Fibroblast of skin of scalp (primary cell): ENCODE measurements around the gene NGB.

Experiments
- DNase-seq: peaks from one replicate; pipeline ENCODE4 v3.0.0-alpha.2; 2013

NGB gene

GRCh38 chr14:77264466-77265186 is 6.4 kb downstream of the NGB start:
- no peak for DNase-seq

- DNase-seq, result no peak
Observed at GRCh38 chr14:77260631-77261030, 10.4 kb downstream of the NGB start.

DNA sequence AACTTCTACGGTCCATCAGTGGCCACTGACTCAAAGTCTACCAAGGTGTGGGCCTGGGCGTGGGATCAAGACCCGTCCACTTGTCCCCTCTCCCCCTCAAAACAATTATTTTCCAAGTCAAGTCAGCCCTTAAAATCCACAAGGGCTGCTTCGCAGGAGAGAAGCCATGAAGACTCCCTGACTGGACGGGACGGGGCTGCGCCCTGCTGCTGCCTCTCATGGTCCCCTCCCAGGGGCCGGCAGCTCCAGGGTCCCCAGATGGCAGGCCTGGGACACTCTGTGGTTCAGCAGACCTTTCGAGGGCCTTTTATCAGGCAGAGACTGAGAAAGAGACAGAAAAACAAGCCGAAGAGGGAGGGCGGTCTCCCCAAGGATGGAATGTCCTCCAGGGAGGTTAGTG is 10.8 kb downstream of the NGB start:
- no peak for DNase-seq

DNA sequence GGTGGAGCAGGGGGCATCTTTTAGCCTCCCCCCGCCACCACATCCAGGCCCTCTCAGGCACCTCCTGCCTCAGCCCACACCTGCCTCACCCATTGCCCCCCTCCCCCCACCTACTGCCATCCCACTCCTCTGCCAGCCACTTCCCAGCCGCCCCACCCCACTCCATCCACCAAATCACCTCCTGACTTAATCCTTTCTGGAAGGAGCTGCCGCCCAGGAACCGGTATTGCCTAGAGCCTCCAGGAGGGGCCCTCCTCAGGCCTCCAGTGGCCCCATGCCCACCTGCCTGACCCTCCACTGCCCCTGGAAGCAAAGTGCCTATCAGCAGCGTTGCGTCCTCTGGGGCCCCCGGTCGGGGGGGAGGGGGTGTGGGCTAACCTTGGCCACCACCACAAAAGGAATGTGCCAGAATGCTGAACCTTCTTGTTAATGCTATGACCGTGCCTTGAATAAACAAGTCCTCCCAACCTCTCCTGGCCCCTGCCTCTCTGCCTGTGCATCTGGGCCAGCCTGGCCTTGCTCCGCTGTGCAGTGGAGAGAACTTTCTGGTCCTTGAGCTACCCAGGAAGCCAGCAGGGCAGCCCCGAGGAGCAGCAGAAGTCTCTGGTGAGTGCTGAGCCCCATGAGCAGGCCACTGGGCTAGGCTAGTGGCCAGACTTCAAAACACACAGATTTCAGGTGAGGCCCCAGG is 11.8 kb downstream of the NGB start:
- DNase-seq, result no peak

- DNase-seq, result no peak
Observed at GRCh38 chr14:77258566-77258965, 12.4 kb downstream of the NGB start.

- no peak for DNase-seq
Observed at GRCh38 chr14:77257700-77258099, 13.3 kb downstream of the NGB start.

DNA sequence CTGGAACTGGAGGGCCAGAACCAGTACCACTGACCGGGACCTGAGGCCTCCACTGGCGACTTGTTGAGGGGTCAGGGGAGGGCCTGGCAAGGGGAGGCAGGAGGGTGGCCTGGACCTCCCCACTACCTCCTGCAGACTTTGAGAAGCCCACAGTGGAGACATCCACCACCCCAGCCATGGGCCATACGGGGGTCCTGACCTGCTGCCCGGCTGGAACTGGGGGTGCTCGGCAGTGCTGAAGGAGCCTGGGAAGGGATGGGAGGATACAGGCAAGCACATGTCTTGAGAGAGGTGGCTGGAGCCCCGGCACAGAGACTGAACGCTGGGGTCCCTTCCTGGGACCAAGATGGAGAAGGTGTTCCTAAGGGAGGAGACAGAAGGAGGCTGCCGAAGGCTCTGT is 14.3 kb downstream of the NGB start:
- DNase-seq, result no peak

DNA sequence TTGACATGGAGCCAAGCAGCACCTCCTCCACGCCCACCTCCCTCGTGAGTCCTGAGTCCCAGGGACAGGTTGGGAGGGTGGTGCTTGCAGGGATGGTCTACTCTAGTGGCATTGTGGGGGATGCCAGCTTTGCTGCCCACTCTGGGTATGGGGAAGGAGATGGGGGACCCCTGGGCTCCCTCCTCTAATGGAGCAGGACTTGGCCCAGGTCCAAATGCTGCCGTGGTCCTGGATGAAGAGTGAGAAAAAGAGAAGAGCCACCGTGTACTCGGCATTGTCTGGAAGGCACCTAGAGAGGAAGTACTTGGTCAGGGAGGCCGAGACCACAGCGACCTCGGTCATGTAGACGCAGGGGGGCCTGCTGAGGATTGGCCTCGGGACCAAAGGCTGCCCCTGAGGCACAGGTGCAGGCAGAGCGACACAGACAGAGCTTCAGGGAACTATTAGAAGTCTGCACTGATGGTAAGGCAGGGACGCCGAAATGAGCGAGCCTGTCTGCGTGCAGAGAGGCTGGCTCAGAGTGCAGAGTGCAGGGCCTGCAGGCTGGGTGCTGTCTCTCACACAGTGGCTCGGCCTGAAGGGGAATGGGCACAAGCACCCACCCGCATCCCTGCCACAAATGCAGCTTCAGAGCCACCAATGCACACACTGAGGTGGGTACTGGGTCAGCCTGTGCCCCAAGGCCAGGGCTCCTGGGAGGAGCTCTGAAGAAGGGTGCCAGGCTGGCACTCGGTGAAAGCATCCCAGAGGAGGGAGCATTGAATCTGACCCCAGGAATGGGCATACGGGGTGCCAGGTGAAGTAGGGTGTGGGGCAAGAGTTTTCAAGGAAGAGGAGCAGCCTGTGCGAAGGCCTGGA is 17.4 kb downstream of the NGB start:
- DNase-seq, result no peak

DNA sequence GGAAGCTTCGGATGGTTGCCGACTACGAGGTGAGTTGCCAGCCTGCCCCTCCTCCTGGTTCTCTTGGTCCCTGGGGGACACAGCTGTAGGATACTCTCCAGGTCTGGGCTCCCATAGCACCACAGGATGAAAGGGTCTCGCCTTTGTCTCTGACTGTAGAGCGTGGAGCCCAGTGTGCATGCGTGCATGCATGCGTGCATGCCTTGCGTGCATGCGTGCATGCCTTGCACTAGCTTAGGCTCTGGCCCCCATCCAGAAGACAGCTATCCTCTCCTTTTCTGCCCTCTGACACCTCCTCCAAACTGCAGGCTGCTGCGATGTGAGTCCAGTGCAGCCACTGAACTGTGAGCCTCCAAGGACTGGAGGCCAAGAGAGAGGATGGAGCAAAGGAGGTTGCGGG is 19.1 kb downstream of the NGB start:
- no peak for DNase-seq

DNA sequence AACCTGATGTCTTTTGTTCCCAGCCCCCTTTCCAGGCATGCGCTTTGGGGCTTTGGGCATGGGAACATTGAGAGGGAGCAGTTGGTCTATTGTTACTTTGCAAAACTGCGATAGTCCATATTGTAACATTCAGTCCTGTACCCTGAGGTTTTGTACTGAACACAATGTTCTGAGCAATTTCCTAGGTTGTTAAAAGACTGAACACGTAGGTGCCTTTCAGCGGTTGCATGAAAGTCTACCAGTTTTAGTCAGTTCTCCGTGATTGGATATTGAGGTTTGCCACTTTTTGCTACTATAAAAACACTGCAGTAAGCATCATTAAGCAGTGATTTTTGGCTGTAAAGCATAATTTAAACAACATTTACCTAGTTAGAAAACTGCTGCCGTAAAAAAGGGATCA is 20.1 kb downstream of the NGB start:
- no peak for DNase-seq

GRCh38 chr14:77249286-77249685 is 21.7 kb downstream of the NGB start:
- DNase-seq, result no peak

- no peak for DNase-seq
Observed at GRCh38 chr14:77248666-77249065, 22.3 kb downstream of the NGB start.

DNA sequence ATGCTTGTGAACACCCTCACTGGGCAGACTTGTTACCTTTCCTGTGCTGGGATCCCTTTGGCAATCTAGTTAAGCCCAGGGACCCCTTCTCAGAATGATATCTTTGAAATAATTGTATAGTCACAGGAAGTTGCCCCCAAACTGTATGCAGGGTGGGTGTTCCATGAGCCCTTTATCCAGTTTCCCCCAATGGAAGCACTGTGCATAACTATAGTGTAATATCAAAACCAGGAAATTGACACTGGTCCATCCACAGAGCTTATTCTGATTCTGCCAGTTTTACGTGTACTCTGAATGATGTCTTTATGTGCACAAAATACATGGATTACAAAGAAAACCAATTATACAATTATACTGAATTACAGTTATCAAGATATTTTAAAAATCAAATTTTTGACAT is 24.2 kb downstream of the NGB start:
- no peak for DNase-seq

- no peak for DNase-seq
Observed at GRCh38 chr14:77245820-77246219, 25.2 kb downstream of the NGB start.

- DNase-seq, result no peak
Observed at GRCh38 chr14:77243853-77244252, 27.2 kb downstream of the NGB start.

DNA sequence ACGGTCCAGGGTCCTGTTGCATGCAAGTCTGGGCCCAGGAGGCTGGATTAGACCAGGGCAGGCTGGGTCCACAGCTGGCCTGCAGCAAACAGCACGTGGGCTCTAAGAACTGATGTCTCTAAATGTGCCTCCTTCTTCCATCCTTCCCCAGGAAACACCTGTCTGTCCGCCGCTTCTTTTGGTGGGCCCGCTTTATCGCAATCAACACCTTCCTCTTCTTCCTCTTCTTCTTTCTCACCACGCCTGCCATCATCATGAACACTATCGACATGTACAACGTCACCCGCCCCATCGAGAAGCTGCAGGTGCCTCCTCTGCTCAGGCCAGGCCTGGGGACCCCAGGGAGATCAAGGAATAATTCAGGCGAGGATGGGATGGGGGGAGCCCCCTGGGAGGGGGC is 28.3 kb downstream of the NGB start:
- no peak for DNase-seq

DNA sequence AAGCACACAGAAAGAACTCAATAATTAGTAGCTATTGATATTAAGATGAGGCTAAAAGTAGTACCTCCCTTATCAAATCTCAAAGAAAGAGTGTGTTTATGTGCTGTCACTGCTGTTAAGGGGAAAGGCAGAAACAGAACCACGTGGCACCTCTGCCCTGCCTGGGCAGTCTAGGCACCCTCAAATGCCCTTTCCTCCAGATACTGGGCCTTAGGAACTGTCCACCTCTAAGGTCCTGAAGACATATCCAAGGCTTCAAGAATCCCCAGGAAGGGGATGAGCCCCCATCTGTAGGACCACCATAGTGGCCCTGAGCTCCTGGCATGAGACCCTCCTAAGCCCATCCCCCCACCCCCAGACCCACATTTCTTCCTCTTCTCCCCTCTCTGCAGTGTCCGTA is 29.1 kb downstream of the NGB start:
- DNase-seq, result no peak

GRCh38 chr14:77240336-77240915 is 30.6 kb downstream of the NGB start:
- DNase-seq, result no peak

DNA sequence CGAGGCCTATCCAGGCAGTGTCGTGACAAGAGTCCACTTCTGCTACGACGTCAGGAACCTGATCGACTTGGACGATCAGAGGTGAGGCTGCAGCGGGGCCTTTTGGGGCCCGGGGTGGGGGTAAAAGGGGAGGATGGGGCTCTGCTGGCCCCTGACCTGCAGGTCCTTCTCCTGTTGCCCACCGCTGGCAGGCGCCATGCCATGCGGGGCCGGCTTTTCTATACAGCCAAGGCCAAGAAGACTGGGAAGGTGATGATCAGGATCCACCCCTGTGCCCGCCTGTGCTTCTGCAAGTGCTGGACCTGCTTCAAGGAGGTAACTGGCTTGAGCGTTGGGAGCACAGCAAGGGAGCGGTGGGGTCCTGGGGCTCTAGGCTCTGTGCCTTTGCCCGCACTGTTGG is 31.6 kb downstream of the NGB start:
- DNase-seq, result no peak

GRCh38 chr14:77238996-77239395 is 32.0 kb downstream of the NGB start:
- DNase-seq, result no peak

DNA sequence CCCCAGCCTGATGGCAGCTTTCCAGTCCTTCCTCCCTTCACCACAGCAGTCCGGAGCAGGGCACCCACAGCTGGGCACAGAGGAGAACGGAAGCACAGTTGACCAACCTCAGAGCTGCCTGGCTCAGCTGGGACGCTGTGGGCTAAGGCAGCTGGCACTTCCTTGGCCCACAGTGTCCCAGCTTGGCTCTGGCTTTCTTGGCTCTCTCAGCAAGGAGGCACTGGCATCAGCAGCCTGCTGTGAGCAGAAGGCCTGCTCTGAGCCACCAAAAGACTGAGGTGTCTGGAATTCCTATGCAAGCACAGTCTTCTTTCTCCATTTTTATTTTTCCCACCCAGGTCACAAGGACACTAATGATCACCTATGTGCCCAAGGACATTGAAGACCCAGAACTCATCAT is 32.6 kb downstream of the NGB start:
- DNase-seq, result no peak

DNA sequence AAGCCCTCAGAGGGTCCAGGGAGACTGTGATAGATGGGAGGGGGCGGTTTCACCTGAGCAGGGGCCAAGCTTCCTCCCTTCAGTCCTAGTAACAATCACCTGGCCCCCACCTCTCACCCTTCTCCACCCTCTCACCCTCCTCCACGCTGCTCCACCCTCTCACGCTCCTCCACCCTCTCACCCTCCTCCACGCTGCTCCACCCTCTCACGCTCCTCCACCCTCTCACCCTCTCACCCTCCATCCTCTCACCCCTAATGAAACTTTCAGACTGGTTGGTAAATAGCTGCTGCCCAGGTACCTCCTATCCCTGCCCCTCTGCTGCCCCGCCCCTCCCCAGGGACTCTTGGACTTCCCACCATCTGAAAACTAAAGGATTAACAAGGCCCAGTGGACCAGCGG is 34.2 kb downstream of the NGB start:
- DNase-seq, result no peak

GRCh38 chr14:77231721-77232120 is 39.3 kb downstream of the NGB start:
- DNase-seq, result no peak
